GM12873 (cell line): ENCODE data around the gene GSTO2.

Source experiments
- CTCF ChIP-seq: IDR thresholded peaks from 2 replicates; pipeline ENCODE4 v1.5.1; 2012; ENCODE audit warnings: low read depth, mild to moderate bottlenecking, moderate library complexity, low read length, control low read depth; ENCODE audit not compliant: insufficient read depth; ENCODE audit errors: missing control alignments

Gene GSTO2

GRCh38 chr10:104293011-104293410, 24.0 kb downstream of the GSTO2 start:
- TF ChIP-seq CTCF, result no peak

GRCh38 chr10:104293781-104294321, 24.9 kb downstream of the GSTO2 start:
- TF ChIP-seq CTCF, result no peak

- TF ChIP-seq CTCF, result no peak
Measured at GRCh38 chr10:104296687-104297436, 27.9 kb downstream of the GSTO2 start.

- peak; percentile 56 for TF ChIP-seq CTCF
Measured at GRCh38 chr10:104297697-104298660, 29.0 kb downstream of the GSTO2 start.

GRCh38 chr10:104299031-104299904, 30.3 kb downstream of the GSTO2 start:
- no peak for TF ChIP-seq CTCF

- TF ChIP-seq CTCF, result no peak
Measured at GRCh38 chr10:104300002-104300735, 31.2 kb downstream of the GSTO2 start.
